ENCODE data around the gene PDCD6IP.

Gene PDCD6IP

GRCh38 chr3:33795131-33795530 is 3.3 kb upstream of the PDCD6IP start:
- no peak overlapping the region for H3K4me3 ChIP-seq (ENCODE audit: low read depth, low read length)
- no peaks in the 10 kb centered on the region for H3K9me3 ChIP-seq (ENCODE audit: control insufficient read depth, low read length)
- H3K79me2 ChIP-seq, result peaks cover 6% of the 10 kb centered on the region
- H3K36me3 ChIP-seq (ENCODE audit: control insufficient read depth, insufficient read depth, low read length), result no peaks in the 10 kb centered on the region
- no peak for TF ChIP-seq CTCF (IDR thresholded peaks at IDR 0.05)
- no peak overlapping the region for H2AFZ ChIP-seq
- no peak overlapping the region for H3K27ac ChIP-seq
- H3K27me3 ChIP-seq (ENCODE audit: control insufficient read depth, insufficient read depth, low read length), result no peaks in the 10 kb centered on the region
- no peak overlapping the region for H3K9ac ChIP-seq
- no peak overlapping the region for H3K4me2 ChIP-seq (ENCODE audit: low read length)
- no peaks in the 10 kb centered on the region for H3K4me1 ChIP-seq

GRCh38 chr3:33795856-33796536 is 2.4 kb upstream of the PDCD6IP start:
- no peaks in the 10 kb centered on the region for H3K9me3 ChIP-seq (ENCODE audit: control insufficient read depth, low read length)
- no peak overlapping the region for H3K4me2 ChIP-seq (ENCODE audit: low read length)
- H3K36me3 ChIP-seq (ENCODE audit: control insufficient read depth, insufficient read depth, low read length), result no peaks in the 10 kb centered on the region
- H3K79me2 ChIP-seq, result peaks cover 8% of the 10 kb centered on the region
- no peaks in the 10 kb centered on the region for H3K27me3 ChIP-seq (ENCODE audit: control insufficient read depth, insufficient read depth, low read length)
- TF ChIP-seq CTCF (IDR thresholded peaks at IDR 0.05), result no peak
- no peaks in the 10 kb centered on the region for H3K4me1 ChIP-seq
- H3K4me3 ChIP-seq (ENCODE audit: low read depth, low read length), result no peak overlapping the region
- H2AFZ ChIP-seq, result no peak overlapping the region
- H3K27ac ChIP-seq, result no peak overlapping the region
- H3K9ac ChIP-seq, result no peak overlapping the region

GRCh38 chr3:33798113-33798417 is 365 bp upstream of the PDCD6IP start:
- no peak for TF ChIP-seq CTCF (IDR thresholded peaks at IDR 0.05)
- Histone ChIP-seq H3K36me3 (ENCODE audit: control insufficient read depth, insufficient read depth, low read length) (no peaks in the 10 kb centered on the region), H3K27ac (peak overlapping the region; percentile 91)

GRCh38 chr3:33799202-33799551 is 747 bp downstream of the PDCD6IP start:
- H3K36me3 ChIP-seq (ENCODE audit: control insufficient read depth, insufficient read depth, low read length), result no peaks in the 10 kb centered on the region
- no peaks in the 10 kb centered on the region for H3K27me3 ChIP-seq (ENCODE audit: control insufficient read depth, insufficient read depth, low read length)
- H3K79me2 ChIP-seq, result peaks cover 16% of the 10 kb centered on the region
- H2AFZ ChIP-seq, result peak overlapping the region; percentile 96
- H3K4me1 ChIP-seq, result no peaks in the 10 kb centered on the region
- H3K9ac ChIP-seq, result no peak overlapping the region
- H3K4me3 ChIP-seq (ENCODE audit: low read depth, low read length), result peak overlapping the region; percentile 69
- H3K9me3 ChIP-seq (ENCODE audit: control insufficient read depth, low read length), result no peaks in the 10 kb centered on the region
- no peak for TF ChIP-seq CTCF (IDR thresholded peaks at IDR 0.05)
- H3K4me2 ChIP-seq (ENCODE audit: low read length), result peak overlapping the region; percentile 81
- H3K27ac ChIP-seq, result peak overlapping the region; percentile 91

More at GRCh38 chr3:33798113-33798417, 365 bp upstream of the PDCD6IP start:
- H2AFZ ChIP-seq, result peak overlapping the region; percentile 96
- H3K27me3 ChIP-seq (ENCODE audit: control insufficient read depth, insufficient read depth, low read length), result no peaks in the 10 kb centered on the region
- peaks cover 14% of the 10 kb centered on the region for H3K79me2 ChIP-seq
- no peaks in the 10 kb centered on the region for H3K4me1 ChIP-seq
- H3K4me3 ChIP-seq (ENCODE audit: low read depth, low read length), result peak overlapping the region; percentile 69
- H3K4me2 ChIP-seq (ENCODE audit: low read length), result peak overlapping the region; percentile 81
- H3K9ac ChIP-seq, result peak overlapping the region; percentile 82
- no peaks in the 10 kb centered on the region for H3K9me3 ChIP-seq (ENCODE audit: control insufficient read depth, low read length)

GRCh38 chr3:33803252-33803651 is 4.8 kb downstream of the PDCD6IP start:
- H3K4me1 ChIP-seq, result peaks cover 9% of the 10 kb centered on the region
- no peak overlapping the region for H3K4me3 ChIP-seq (ENCODE audit: low read depth, low read length)
- no peak overlapping the region for H3K4me2 ChIP-seq (ENCODE audit: low read length)
- TF ChIP-seq CTCF (IDR thresholded peaks at IDR 0.05), result no peak
- no peak overlapping the region for H2AFZ ChIP-seq
- no peak overlapping the region for H3K9ac ChIP-seq
- H3K79me2 ChIP-seq, result peaks cover 43% of the 10 kb centered on the region
- H3K27ac ChIP-seq, result no peak overlapping the region
- no peaks in the 10 kb centered on the region for H3K27me3 ChIP-seq (ENCODE audit: control insufficient read depth, insufficient read depth, low read length)
- no peaks in the 10 kb centered on the region for H3K36me3 ChIP-seq (ENCODE audit: control insufficient read depth, insufficient read depth, low read length)
- no peaks in the 10 kb centered on the region for H3K9me3 ChIP-seq (ENCODE audit: control insufficient read depth, low read length)
